Suprapubic skin (tissue), 4 donors: Measurements from ENCODE around the gene CLDN6.

Experiments
- CTCF ChIP-seq, 2 donors: fragments of 200-600 bp in 1 of 2; fragments of 450-650 bp in 1 of 2; sonication (generic) in 1 of 2; IDR thresholded peaks; one replicate each; pipeline ENCODE4 v1.5.1; 2016 to 2019; ENCODE audit warnings: antibody characterized with exemption in 2 of 2, mild to moderate bottlenecking in 1 of 2, moderate library complexity in 1 of 2
- POLR2A ChIP-seq, 2 donors: fragments of 450-650 bp; IDR thresholded peaks; one replicate each; pipeline ENCODE4 v1.6.1; 2017; ENCODE audit warnings: antibody characterized with exemption in 2 of 2, mild to moderate bottlenecking in 2 of 2, moderate library complexity in 2 of 2
- POLR2AphosphoS5 ChIP-seq, 3 donors: sonication (generic); formaldehyde crosslinking; IDR thresholded peaks; one replicate each; pipeline ENCODE4 v1.6.1; 2017; ENCODE audit warnings: antibody characterized with exemption in 3 of 3

GRCh38 chr16:3010510-3010909 is 7.5 kb downstream of the CLDN6 start:
- TF ChIP-seq POLR2AphosphoS5 (IDR thresholded peaks at IDR 0.05) = no peak
- no peak for TF ChIP-seq CTCF (IDR thresholded peaks at IDR 0.05)
- TF ChIP-seq POLR2A (IDR thresholded peaks at IDR 0.05) = no peak
